HepG2 (cell line): Measurements from ENCODE around the gene TMPRSS11F. TPM values are rescaled to one million over a fixed set of nuclear protein-coding genes. Genes with fewer than 3 reads are reported as not detected.

ENCODE experiments used
- ATAC-seq: fragments of 200-7000 bp; cut with Tn5 transposase; 3 replicates; pipeline ENCODE4 v1.9.1; 2020; ENCODE audit warnings: mild to moderate bottlenecking, moderate library complexity
- BruUV-seq: library from RNA; stranded (reverse); fragments of 400-500 nt; replicated peaks from 2 replicates; lab custom pipeline; 2021; lab: Mats Ljungman, UMichigan
- CTCF ChIA-PET: fragments of 300-600 bp; formaldehyde crosslinking; extraction: SDS; loops from one replicate; lab custom pipeline; 2021; ENCODE audit warnings: low total read pairs, inconsistent platforms, low intra/inter-chr PET ratio; lab: Yijun Ruan, JAX
- POLR2A ChIA-PET: fragments of 350-600 bp; sonication (Branson Sonifier 250); formaldehyde crosslinking; loops from one replicate; lab custom pipeline; 2020; ENCODE audit warnings: antibody characterized with exemption, inconsistent platforms; lab: Yijun Ruan, JAX
- DNase-seq: peaks from one replicate; pipeline ENCODE4 v3.0.0-alpha.2; 2015; ENCODE audit warnings: low spot score
- FAIRE-seq: peaks from 3 replicates; lab custom pipeline; 2011; peaks lifted over from hg19 to GRCh38; lab: Jason Lieb, UNC
- H2AFZ ChIP-seq: one replicate; pipeline ENCODE4 v1.6.1; 2011; ENCODE audit warnings: low read length, inconsistent platforms
- H3K27ac ChIP-seq: fragments of 300-600 bp; 3 replicates; pipeline ENCODE4 v1.8.0; 2011; ENCODE audit warnings: mixed run types, mild to moderate bottlenecking, mixed read lengths, low read length, inconsistent platforms; ENCODE audit not compliant: insufficient read depth; ENCODE audit errors: extremely low read length
- H3K27me3 ChIP-seq, 2 experiments: fragments of 200-600 bp in 1 of 2; 2 replicates in 1 of 2; 3 replicates in 1 of 2; pipeline versions ENCODE4 v1.6.0 to v1.8.0; 2011; ENCODE audit warnings: low read length in 2 of 2, mild to moderate bottlenecking in 2 of 2, moderate library complexity in 2 of 2, inconsistent platforms in 1 of 2; ENCODE audit not compliant: insufficient read depth in 2 of 2, control insufficient read depth in 1 of 2
- H3K36me3 ChIP-seq, 2 experiments: fragments of 200-600 bp in 1 of 2; replicated peaks in 1 of 2; 2 replicates in 1 of 2; 3 replicates in 1 of 2; pipeline versions ENCODE4 v1.5.1 to v1.8.0; 2011; ENCODE audit warnings: low read length in 2 of 2, inconsistent platforms in 1 of 2; ENCODE audit not compliant: insufficient read depth in 2 of 2, control insufficient read depth in 1 of 2
- H3K4me1 ChIP-seq: 2 replicates; pipeline ENCODE4 v1.5.1; 2012; ENCODE audit warnings: low read length, inconsistent platforms; ENCODE audit not compliant: insufficient read depth
- H3K4me2 ChIP-seq: 2 replicates; pipeline ENCODE4 v1.6.0; 2011; ENCODE audit warnings: low read depth, low read length, inconsistent platforms
- H3K4me3 ChIP-seq, 3 experiments: fragments of 200-600 bp in 1 of 3; sonication (generic), shearing (Covaris generic) in 1 of 3; replicated peaks in 1 of 3; 2 replicates each; pipeline ENCODE4 v1.5.1; 2011 to 2016; ENCODE audit warnings: low read length in 3 of 3, inconsistent platforms in 2 of 3, low read depth in 2 of 3, mild to moderate bottlenecking in 2 of 3, control low read depth in 1 of 3, mixed read lengths in 1 of 3; ENCODE audit not compliant: insufficient read depth in 1 of 3
- H3K79me2 ChIP-seq: one replicate; pipeline ENCODE4 v1.6.1; 2011; ENCODE audit warnings: low read length, inconsistent platforms; ENCODE audit not compliant: insufficient read depth
- H3K9ac ChIP-seq: 2 replicates; pipeline ENCODE4 v1.6.0; 2011; ENCODE audit warnings: mild to moderate bottlenecking, low read depth, low read length, inconsistent platforms; ENCODE audit not compliant: insufficient read depth
- H3K9me3 ChIP-seq: 2 replicates; pipeline ENCODE4 v1.5.1; 2012; ENCODE audit warnings: mild to moderate bottlenecking, low read length
- H4K20me1 ChIP-seq: 2 replicates; pipeline ENCODE4 v1.6.0; 2011; ENCODE audit warnings: inconsistent platforms, mild to moderate bottlenecking, low read length, moderate library complexity; ENCODE audit not compliant: insufficient read depth
- ATF1 ChIP-seq: IDR thresholded peaks from 2 replicates; pipeline ENCODE4 v1.6.1; 2016; ENCODE audit warnings: mild to moderate bottlenecking, control low read depth
- HNRNPUL1 ChIP-seq: fragments of 200-400 bp; formaldehyde crosslinking; IDR thresholded peaks from 2 replicates; pipeline ENCODE4 v1.6.1; 2017; ENCODE audit warnings: low read depth, mild to moderate bottlenecking, low read length, moderate library complexity
- LCORL ChIP-seq, 2 experiments: fragments of 450-650 bp in 1 of 2; sonication (generic) in 1 of 2; formaldehyde crosslinking in 1 of 2; IDR thresholded peaks; 2 replicates each; pipeline versions ENCODE4 v1.5.0 to v1.6.1; 2017 to 2020; ENCODE audit warnings: antibody characterized with exemption in 1 of 2, missing genetic modification reagents in 1 of 2
- NBN ChIP-seq: fragments of 450-650 bp; conservative IDR thresholded peaks from 2 replicates; pipeline ENCODE4 v1.6.1; 2017
- SRSF1 ChIP-seq: fragments of 200-400 bp; formaldehyde crosslinking; optimal IDR thresholded peaks from 2 replicates; pipeline ENCODE3; 2017; ENCODE audit warnings: mild to moderate bottlenecking, low read depth, low read length, moderate library complexity
- ZNF674 ChIP-seq: sonication (generic); formaldehyde crosslinking; IDR thresholded peaks from 2 replicates; pipeline ENCODE4 v1.5.0; 2020; ENCODE audit warnings: low read depth, mild to moderate bottlenecking, missing genetic modification reagents
- ZNF850 ChIP-seq: sonication (generic); formaldehyde crosslinking; conservative IDR thresholded peaks from 2 replicates; pipeline ENCODE4 v1.9.0; 2021; ENCODE audit warnings: mild to moderate bottlenecking, missing genetic modification reagents
- WGBS: methylation state at CpG from one replicate; pipeline ENCODE4 v1.1.6; 2017; ENCODE audit warnings: low lambda C conversion rate; 5-methylcytosine and 5-hydroxymethylcytosine counted together
- in situ Hi-C: cut with HindIII; loops from 2 replicates; pipeline ENCODE4 v1.10.0; 2017; ENCODE audit warnings: low pct_unique_long_range_greater_than_20kb; ENCODE audit not compliant: extremely low pct_ligation_motif_present
- intact Hi-C: fragments of 100-400 bp; cut with micrococcal nuclease; formaldehyde crosslinking; loops from one replicate; pipeline ENCODE4 v1.10.0; 2022; ENCODE audit not compliant: unreplicated experiment
- polyA plus RNA-seq, 8 experiments: library from polyadenylated mRNA; depleted of rRNA in 3 of 8; stranded (reverse) in 7 of 8; unstranded in 1 of 8; fragments of >200 nt; fragmentation: Illumina TruSeq in 4 of 8; extraction: Trizol in 4 of 8; gene quantifications; 2 replicates each; pipeline versions ENCODE4 v1.2.1 to v1.2.3, GENCODE V29; 2011 to 2016; ENCODE audit warnings: low read depth in 4 of 8, missing spikeins in 1 of 8, mixed read lengths in 1 of 8; ENCODE audit not compliant: insufficient read depth in 1 of 8
- total RNA-seq, 5 experiments: library from RNA; depleted of rRNA; stranded (reverse); fragments of >200 nt; fragmentation: Illumina TruSeq; extraction: Trizol; gene quantifications; 2 replicates each; pipeline ENCODE4 v1.2.3, GENCODE V29; 2016; ENCODE audit warnings: low read depth in 1 of 5
- TF ChIP-seq, protein P1 (sequence below): sonication (generic); formaldehyde crosslinking; IDR thresholded peaks from 2 replicates; pipeline ENCODE4; 2020; ENCODE audit warnings: missing genetic modification reagents, mild to moderate bottlenecking, borderline replicate concordance
- TF ChIP-seq, protein P2 (sequence below): sonication (generic); formaldehyde crosslinking; IDR thresholded peaks from 2 replicates; pipeline ENCODE4 v1.4.0; 2020; ENCODE audit warnings: mild to moderate bottlenecking, missing genetic modification reagents
- TF ChIP-seq, protein P3 (sequence below): sonication (generic); formaldehyde crosslinking; IDR thresholded peaks from 2 replicates; pipeline ENCODE4 v1.5.0; 2020; ENCODE audit warnings: missing genetic modification reagents, mild to moderate bottlenecking, borderline replicate concordance

The TMPRSS11F gene
- total and polyA plus RNA-seq, 2 of the 13 experiments (the other 11 are each of a cell fraction or from before 2014, with no cell fraction given), result not detected

DNA sequence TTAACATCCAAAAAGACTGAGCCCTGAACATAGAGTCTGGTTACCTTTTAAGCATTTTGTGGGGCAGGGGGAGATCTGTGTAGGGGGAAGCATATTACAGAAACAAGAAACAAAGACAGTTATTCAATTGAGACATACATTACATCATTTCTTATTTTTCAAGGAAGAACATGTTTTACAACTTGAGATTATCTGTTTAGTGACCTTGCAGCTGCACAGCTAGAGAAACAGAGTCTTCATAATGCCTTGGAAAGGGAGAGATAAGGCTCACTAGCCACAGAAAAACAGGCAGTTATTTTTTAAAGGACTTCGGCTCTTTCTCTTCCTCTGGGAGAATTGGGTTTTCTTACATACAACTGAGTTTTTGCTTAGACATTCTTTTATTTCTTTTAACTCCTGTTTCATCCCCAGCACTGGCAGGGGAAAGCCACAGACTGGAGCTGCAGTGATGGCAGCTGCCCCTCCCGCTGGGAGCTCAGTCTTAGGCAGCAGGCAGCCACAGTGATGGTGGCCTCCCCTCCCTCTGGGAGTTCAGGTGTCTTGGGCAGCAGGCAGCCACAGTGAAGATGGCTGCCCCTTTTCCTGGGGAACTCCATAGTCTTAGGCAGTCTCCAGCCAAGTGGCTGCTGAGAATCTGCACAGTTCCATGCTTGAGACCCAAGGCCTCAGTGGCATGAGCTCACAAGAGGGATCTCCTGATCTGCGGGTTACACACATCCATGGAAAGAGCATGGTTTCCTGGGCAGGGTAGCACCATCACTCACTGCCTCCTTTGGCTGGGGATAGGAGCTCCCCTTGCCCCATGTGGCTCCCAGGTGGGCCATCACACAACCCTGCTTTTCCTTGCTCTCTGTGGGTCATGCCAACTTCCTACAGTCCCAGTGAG lies 19.4 kb upstream of the TMPRSS11F start:
- Histone ChIP-seq H3K9ac (no peak overlapping the region), H2AFZ (no peak overlapping the region), H4K20me1 (no peaks in the 10 kb centered on the region), H3K36me3 (no peaks in the 10 kb centered on the region), H3K9me3 (no peaks in the 10 kb centered on the region), H3K27me3 (no peaks in the 10 kb centered on the region), H3K4me2 (no peak overlapping the region), H3K4me3 (no peak overlapping the region), H3K79me2 (no peaks in the 10 kb centered on the region), H3K4me1 (no peaks in the 10 kb centered on the region), H3K27ac (no peak overlapping the region)
- in situ Hi-C loops, result no loop called here
- intact Hi-C loops, result no loop called here
- ChIA-PET POLR2A (no interaction called here), CTCF (no interaction called here)
- BruUV-seq, result no TSS peak
- no peak for ATAC-seq
- WGBS, result 4% methylated on average over 3 of the region's 3 CpGs
- FAIRE-seq, result no peak
- DNase-seq, result no peak
- TF ChIP-seq ATF1 (CRISPR knock-in tag), result no peak
- TF ChIP-seq ZNF674 (CRISPR knock-in tag), result no peak
- TF ChIP-seq LCORL (IDR thresholded peaks at IDR 0.05), result no peak
- no peak for TF ChIP-seq LCORL (CRISPR knock-in tag; IDR thresholded peaks at IDR 0.05)
- TF ChIP-seq ZNF850 (CRISPR knock-in tag), result no peak
- TF ChIP-seq, protein P1, sequence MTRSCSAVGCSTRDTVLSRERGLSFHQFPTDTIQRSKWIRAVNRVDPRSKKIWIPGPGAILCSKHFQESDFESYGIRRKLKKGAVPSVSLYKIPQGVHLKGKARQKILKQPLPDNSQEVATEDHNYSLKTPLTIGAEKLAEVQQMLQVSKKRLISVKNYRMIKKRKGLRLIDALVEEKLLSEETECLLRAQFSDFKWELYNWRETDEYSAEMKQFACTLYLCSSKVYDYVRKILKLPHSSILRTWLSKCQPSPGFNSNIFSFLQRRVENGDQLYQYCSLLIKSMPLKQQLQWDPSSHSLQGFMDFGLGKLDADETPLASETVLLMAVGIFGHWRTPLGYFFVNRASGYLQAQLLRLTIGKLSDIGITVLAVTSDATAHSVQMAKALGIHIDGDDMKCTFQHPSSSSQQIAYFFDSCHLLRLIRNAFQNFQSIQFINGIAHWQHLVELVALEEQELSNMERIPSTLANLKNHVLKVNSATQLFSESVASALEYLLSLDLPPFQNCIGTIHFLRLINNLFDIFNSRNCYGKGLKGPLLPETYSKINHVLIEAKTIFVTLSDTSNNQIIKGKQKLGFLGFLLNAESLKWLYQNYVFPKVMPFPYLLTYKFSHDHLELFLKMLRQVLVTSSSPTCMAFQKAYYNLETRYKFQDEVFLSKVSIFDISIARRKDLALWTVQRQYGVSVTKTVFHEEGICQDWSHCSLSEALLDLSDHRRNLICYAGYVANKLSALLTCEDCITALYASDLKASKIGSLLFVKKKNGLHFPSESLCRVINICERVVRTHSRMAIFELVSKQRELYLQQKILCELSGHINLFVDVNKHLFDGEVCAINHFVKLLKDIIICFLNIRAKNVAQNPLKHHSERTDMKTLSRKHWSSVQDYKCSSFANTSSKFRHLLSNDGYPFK (CRISPR knock-in tag), result no peak
- TF ChIP-seq HNRNPUL1, result no peak
- no peak for TF ChIP-seq NBN
- no peak for TF ChIP-seq SRSF1
- TF ChIP-seq, protein P2, sequence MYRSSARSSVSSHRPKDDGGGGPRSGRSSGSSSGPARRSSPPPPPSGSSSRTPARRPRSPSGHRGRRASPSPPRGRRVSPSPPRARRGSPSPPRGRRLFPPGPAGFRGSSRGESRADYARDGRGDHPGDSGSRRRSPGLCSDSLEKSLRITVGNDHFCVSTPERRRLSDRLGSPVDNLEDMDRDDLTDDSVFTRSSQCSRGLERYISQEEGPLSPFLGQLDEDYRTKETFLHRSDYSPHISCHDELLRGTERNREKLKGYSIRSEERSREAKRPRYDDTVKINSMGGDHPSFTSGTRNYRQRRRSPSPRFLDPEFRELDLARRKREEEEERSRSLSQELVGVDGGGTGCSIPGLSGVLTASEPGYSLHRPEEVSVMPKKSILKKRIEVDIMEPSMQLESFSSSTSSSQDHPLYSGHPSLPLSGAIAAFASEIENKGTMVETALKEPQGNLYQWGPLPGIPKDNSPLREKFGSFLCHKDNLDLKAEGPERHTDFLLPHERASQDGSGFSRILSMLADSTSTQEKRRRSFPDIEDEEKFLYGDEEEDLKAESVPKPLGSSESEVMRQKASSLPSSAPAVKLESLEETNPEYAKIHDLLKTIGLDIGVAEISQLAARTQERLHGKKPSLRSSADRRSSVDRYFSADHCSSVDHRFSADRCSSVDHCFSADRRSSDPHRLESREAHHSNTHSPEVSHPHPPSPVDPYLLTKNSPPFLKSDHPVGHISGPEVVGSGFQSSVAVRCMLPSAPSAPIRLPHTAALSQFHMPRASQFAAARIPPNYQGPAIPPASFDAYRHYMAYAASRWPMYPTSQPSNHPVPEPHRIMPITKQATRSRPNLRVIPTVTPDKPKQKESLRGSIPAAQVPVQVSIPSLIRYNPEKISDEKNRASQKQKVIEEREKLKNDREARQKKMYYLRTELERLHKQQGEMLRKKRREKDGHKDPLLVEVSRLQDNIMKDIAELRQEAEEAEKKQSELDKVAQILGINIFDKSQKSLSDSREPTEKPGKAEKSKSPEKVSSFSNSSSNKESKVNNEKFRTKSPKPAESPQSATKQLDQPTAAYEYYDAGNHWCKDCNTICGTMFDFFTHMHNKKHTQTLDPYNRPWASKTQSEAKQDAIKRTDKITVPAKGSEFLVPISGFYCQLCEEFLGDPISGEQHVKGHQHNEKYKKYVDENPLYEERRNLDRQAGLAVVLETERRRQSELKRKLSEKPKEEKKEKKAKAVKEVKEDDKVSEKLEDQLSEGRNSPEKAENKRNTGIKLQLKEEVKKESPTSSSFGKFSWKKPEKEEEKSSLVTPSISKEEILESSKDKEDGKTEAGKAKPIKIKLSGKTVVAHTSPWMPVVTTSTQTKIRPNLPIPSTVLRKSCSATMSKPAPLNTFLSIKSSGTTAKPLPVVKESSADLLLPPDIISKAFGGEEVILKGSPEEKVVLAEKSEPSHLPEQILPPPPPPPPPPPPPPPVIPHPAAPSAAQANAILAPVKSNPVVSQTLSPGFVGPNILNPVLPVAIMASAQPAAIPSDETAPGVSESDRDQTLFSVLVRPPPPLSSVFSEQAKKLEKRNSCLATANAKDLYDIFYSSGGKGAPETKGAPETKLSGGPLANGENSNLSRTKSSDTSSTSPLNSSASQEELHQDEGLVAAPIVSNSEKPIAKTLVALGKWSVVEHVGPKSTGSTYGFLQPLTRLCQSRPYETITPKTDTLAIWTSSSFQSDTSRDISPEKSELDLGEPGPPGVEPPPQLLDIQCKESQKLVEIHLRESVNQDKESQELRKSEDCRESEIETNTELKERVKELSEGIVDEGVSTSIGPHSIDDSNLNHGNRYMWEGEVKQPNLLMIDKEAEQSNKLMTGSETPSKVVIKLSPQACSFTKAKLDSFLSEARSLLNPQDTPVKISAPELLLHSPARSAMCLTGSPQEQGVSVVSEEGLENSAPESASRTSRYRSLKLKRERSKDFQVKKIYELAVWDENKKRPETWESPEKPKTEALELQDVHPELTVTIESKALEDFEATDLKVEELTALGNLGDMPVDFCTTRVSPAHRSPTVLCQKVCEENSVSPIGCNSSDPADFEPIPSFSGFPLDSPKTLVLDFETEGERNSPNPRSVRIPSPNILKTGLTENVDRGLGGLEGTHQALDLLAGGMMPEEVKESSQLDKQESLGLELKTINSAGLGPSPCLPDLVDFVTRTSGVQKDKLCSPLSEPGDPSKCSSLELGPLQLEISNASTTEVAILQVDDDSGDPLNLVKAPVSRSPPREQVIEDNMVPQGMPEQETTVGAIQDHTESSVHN (CRISPR knock-in tag), result no peak
- TF ChIP-seq, protein P3, sequence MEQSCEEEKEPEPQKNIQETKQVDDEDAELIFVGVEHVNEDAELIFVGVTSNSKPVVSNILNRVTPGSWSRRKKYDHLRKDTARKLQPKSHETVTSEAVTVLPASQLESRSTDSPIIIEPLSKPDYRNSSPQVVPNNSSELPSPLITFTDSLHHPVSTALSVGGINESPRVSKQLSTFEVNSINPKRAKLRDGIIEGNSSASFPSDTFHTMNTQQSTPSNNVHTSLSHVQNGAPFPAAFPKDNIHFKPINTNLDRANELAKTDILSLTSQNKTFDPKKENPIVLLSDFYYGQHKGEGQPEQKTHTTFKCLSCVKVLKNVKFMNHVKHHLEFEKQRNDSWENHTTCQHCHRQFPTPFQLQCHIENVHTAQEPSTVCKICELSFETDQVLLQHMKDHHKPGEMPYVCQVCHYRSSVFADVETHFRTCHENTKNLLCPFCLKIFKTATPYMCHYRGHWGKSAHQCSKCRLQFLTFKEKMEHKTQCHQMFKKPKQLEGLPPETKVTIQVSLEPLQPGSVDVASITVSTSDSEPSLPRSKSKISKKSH (CRISPR knock-in tag), result no peak
